ENCODE data around the gene PNPLA3. TPM values are rescaled to one million over a fixed set of nuclear protein-coding genes. Genes with fewer than 3 reads are reported as not detected.

PNPLA3 gene
- total and polyA plus RNA-seq, 2 experiments from 2014 or later, result 17.1 to 17.3 TPM

- H3K27me3 ChIP-seq, result no peaks in the 10 kb centered on the region
- H3K4me2 ChIP-seq, result no peak overlapping the region
- no peaks in the 10 kb centered on the region for H3K4me1 ChIP-seq (ENCODE audit: insufficient read depth)
- H3K27ac ChIP-seq, result no peak overlapping the region
- no peak overlapping the region for H3K4me3 ChIP-seq
- H3K9me3 ChIP-seq (ENCODE audit: low read depth), result no peaks in the 10 kb centered on the region
- TF ChIP-seq EZH2phosphoT487 (IDR thresholded peaks at IDR 0.05; ENCODE audit: low read depth, severe bottlenecking, unreplicated experiment) (no peak), EZH2 (IDR thresholded peaks at IDR 0.05; ENCODE audit: borderline replicate concordance) (no peak), CTCF (IDR thresholded peaks at IDR 0.05; ENCODE audit: poor library complexity) (no peak)
- no peaks in the 10 kb centered on the region for H3K36me3 ChIP-seq (replicated peaks; ENCODE audit: insufficient read depth, low read depth)
- no peaks in the 10 kb centered on the region for H3K79me2 ChIP-seq
- no peaks in the 10 kb centered on the region for H4K20me1 ChIP-seq (ENCODE audit: insufficient read depth, poor library complexity, severe bottlenecking)
- DNase-seq (ENCODE audit: low spot score), result no peak
- H2AFZ ChIP-seq, result no peak overlapping the region
- 78% methylated on average over 12 of the region's 12 CpGs for WGBS (ENCODE audit: low lambda C conversion rate, missing lambda C conversion rate)
- no peaks in the 10 kb centered on the region for H3K9me2 ChIP-seq (replicated peaks; ENCODE audit: insufficient read depth)
Observed at GRCh38 chr22:43878831-43879550, 44.6 kb upstream of the PNPLA3 start.

- no peaks in the 10 kb centered on the region for H3K4me1 ChIP-seq (ENCODE audit: insufficient read depth)
- 89% methylated on average over 14 of the region's 14 CpGs for WGBS (ENCODE audit: low lambda C conversion rate, missing lambda C conversion rate)
- no peak overlapping the region for H3K4me2 ChIP-seq
- H3K36me3 ChIP-seq (replicated peaks; ENCODE audit: insufficient read depth, low read depth), result no peaks in the 10 kb centered on the region
- no peaks in the 10 kb centered on the region for H3K9me3 ChIP-seq (ENCODE audit: low read depth)
- no peaks in the 10 kb centered on the region for H3K9me2 ChIP-seq (replicated peaks; ENCODE audit: insufficient read depth)
- H3K27ac ChIP-seq, result no peak overlapping the region
- TF ChIP-seq CTCF (IDR thresholded peaks at IDR 0.05; ENCODE audit: poor library complexity) (no peak), EZH2phosphoT487 (IDR thresholded peaks at IDR 0.05; ENCODE audit: low read depth, severe bottlenecking, unreplicated experiment) (no peak), EZH2 (IDR thresholded peaks at IDR 0.05; ENCODE audit: borderline replicate concordance) (no peak)
- H3K27me3 ChIP-seq, result no peaks in the 10 kb centered on the region
- H2AFZ ChIP-seq, result no peak overlapping the region
- no peaks in the 10 kb centered on the region for H4K20me1 ChIP-seq (ENCODE audit: insufficient read depth, poor library complexity, severe bottlenecking)
- H3K4me3 ChIP-seq, result no peak overlapping the region
- H3K79me2 ChIP-seq, result no peaks in the 10 kb centered on the region
- DNase-seq (ENCODE audit: low spot score), result no peak
Observed at GRCh38 chr22:43879901-43880540, 43.6 kb upstream of the PNPLA3 start.

GRCh38 chr22:43880541-43880991 lies 43.0 kb upstream of the PNPLA3 start:
- Histone ChIP-seq H2AFZ (no peak overlapping the region), H3K27me3 (no peaks in the 10 kb centered on the region), H3K4me3 (no peak overlapping the region), H3K9me2 (replicated peaks; ENCODE audit: insufficient read depth) (no peaks in the 10 kb centered on the region), H3K4me2 (no peak overlapping the region), H3K9me3 (ENCODE audit: low read depth) (no peaks in the 10 kb centered on the region), H3K36me3 (replicated peaks; ENCODE audit: insufficient read depth, low read depth) (no peaks in the 10 kb centered on the region), H3K4me1 (ENCODE audit: insufficient read depth) (no peaks in the 10 kb centered on the region), H3K79me2 (no peaks in the 10 kb centered on the region), H4K20me1 (ENCODE audit: insufficient read depth, poor library complexity, severe bottlenecking) (no peaks in the 10 kb centered on the region), H3K27ac (no peak overlapping the region)
- no peak for DNase-seq (ENCODE audit: low spot score)
- WGBS (ENCODE audit: low lambda C conversion rate, missing lambda C conversion rate), result 85% methylated on average over 15 of the region's 15 CpGs
- TF ChIP-seq CTCF (IDR thresholded peaks at IDR 0.05; ENCODE audit: poor library complexity) (no peak), EZH2 (IDR thresholded peaks at IDR 0.05; ENCODE audit: borderline replicate concordance) (no peak), EZH2phosphoT487 (IDR thresholded peaks at IDR 0.05; ENCODE audit: low read depth, severe bottlenecking, unreplicated experiment) (no peak)

Data from hepatocyte (in vitro differentiated cells).